ENCODE measurements around the gene COL27A1. TPM values are rescaled to one million over a fixed set of nuclear protein-coding genes. Genes with fewer than 3 reads are reported as not detected.

Gene COL27A1
- polyA plus RNA-seq, 1 of the 3 experiments (the other 2 are of a cell fraction), result 8.7 TPM

- TF ChIP-seq CTCF (IDR thresholded peaks at IDR 0.05), result no peak
- TF ChIP-seq USF2 (IDR thresholded peaks at IDR 0.05; ENCODE audit: borderline replicate concordance, low read depth, low read length), result no peak
- no peak for TF ChIP-seq PBX3 (IDR thresholded peaks at IDR 0.05)
Measured at GRCh38 chr9:114140401-114140800, 14.9 kb upstream of the COL27A1 start (continued).

GRCh38 chr9:114140850-114141249, 14.5 kb upstream of the COL27A1 start:
- Histone ChIP-seq H3F3A (replicated peaks; ENCODE audit: insufficient read depth) (no peaks in the 10 kb centered on the region), H3K4me2 (no peak overlapping the region), H3K9me2 (no peaks in the 10 kb centered on the region), H4K20me1 (ENCODE audit: insufficient read depth) (no peaks in the 10 kb centered on the region), H3K4me3 (ENCODE audit: low read depth in 2 of 2, low read length in 1 of 2) (no peak overlapping the region), H3K27ac (ENCODE audit: low read depth in 2 of 2, low read length in 1 of 2) (no peak overlapping the region), H3K9me3 (no peaks in the 10 kb centered on the region), H3K79me2 (ENCODE audit: insufficient read depth) (no peaks in the 10 kb centered on the region), H3K27me3 (ENCODE audit: insufficient read depth) (peaks cover 42% of the 10 kb centered on the region), H3K4me1 (ENCODE audit: control insufficient read depth in 1 of 2, insufficient read depth in 2 of 2, low read depth in 1 of 2, low read length in 1 of 2) (no peaks in the 10 kb centered on the region), H3K9ac (no peak overlapping the region), H3K36me3 (replicated peaks in 1 of 2; ENCODE audit: control insufficient read depth in 1 of 2, insufficient read depth in 2 of 2, low read length in 1 of 2) (no peaks in the 10 kb centered on the region), H2AFZ (ENCODE audit: low read depth) (no peak overlapping the region)
- POLR2A ChIA-PET, result no interaction called here
- 39% methylated on average over 4 of the region's 4 CpGs for WGBS (ENCODE audit: low lambda C conversion rate)
- CTCF ChIA-PET, result interaction anchor here (0.8 to 5.8 kb wide), 6 partner anchors 13 to 150 kb away, joined by 3 to 31 read pairs (median 12); partner anchors contain the start of gene COL27A1
- DNase-seq, result no peak
- TF ChIP-seq FOXM1 (IDR thresholded peaks at IDR 0.05; ENCODE audit: low read depth) (no peak), GATA2 (CRISPR knock-in tag; IDR thresholded peaks at IDR 0.05) (no peak), FOXJ3 (CRISPR knock-in tag; IDR thresholded peaks at IDR 0.05) (no peak), RCOR1 (IDR thresholded peaks at IDR 0.05; ENCODE audit: low read length) (no peak), RXRA (IDR thresholded peaks at IDR 0.05; ENCODE audit: borderline replicate concordance, low read depth) (no peak), EZH2phosphoT487 (IDR thresholded peaks at IDR 0.05; ENCODE audit: borderline replicate concordance, low read depth) (no peak), NRF1 (IDR thresholded peaks at IDR 0.05; ENCODE audit: low read depth, low read length) (no peak), TEAD4 (IDR thresholded peaks at IDR 0.05; ENCODE audit: borderline replicate concordance, insufficient read depth) (no peak), CTCF (IDR thresholded peaks at IDR 0.05) (no peak), TAF1 (IDR thresholded peaks at IDR 0.05; ENCODE audit: borderline replicate concordance, low read depth, low read length) (no peak), MAX (IDR thresholded peaks at IDR 0.05; ENCODE audit: low read depth) (no peak), PBX3 (IDR thresholded peaks at IDR 0.05) (no peak), TCF12 (IDR thresholded peaks at IDR 0.05) (no peak), FOSL2 (IDR thresholded peaks at IDR 0.05; ENCODE audit: borderline replicate concordance, low read depth) (no peak), REST (IDR thresholded peaks at IDR 0.05; ENCODE audit: low read depth, low read length) (no peak), IRF3 (IDR thresholded peaks at IDR 0.05; ENCODE audit: low read depth, low read length) (no peak), RAD21 (IDR thresholded peaks at IDR 0.05; ENCODE audit: low read length) (no peak)
